Fibroblast of lung (primary cell): ENCODE data around the gene MAPK9. TPM values are rescaled to one million over a fixed set of nuclear protein-coding genes. Genes with fewer than 3 reads are reported as not detected.

Experiments
- DNase-seq, 2 donors: peaks; one replicate each; pipeline versions ENCODE4 v3.0.0 to v3.0.0-alpha.2; 2010; ENCODE audit warnings: low read depth in 2 of 2
- H2AFZ ChIP-seq: 2 replicates; pipeline ENCODE4 v1.5.1; 2012; ENCODE audit warnings: low read length, control low read depth, inconsistent platforms
- H3K27ac ChIP-seq: 2 replicates; pipeline ENCODE4 v1.5.1; 2011; ENCODE audit warnings: low read length, control low read depth; ENCODE audit not compliant: insufficient read depth
- H3K27me3 ChIP-seq: 2 replicates; pipeline ENCODE4 v1.5.1; 2011; ENCODE audit warnings: mild to moderate bottlenecking, low read length; ENCODE audit not compliant: control insufficient read depth, insufficient read depth
- H3K36me3 ChIP-seq: 2 replicates; pipeline ENCODE4 v1.5.1; 2011; ENCODE audit warnings: low read length; ENCODE audit not compliant: control insufficient read depth, insufficient read depth
- H3K4me1 ChIP-seq: 2 replicates; pipeline ENCODE4 v1.5.1; 2011; ENCODE audit warnings: low read length; ENCODE audit not compliant: control insufficient read depth, insufficient read depth; ENCODE audit errors: extremely low read depth
- H3K4me2 ChIP-seq: 2 replicates; pipeline ENCODE4 v1.5.1; 2011; ENCODE audit warnings: low read length, control low read depth; ENCODE audit not compliant: insufficient read depth; ENCODE audit errors: extremely low read depth
- H3K4me3 ChIP-seq, 4 experiments: fragments of 200-600 bp in 1 of 4; sonication (generic) in 1 of 4; replicated peaks in 1 of 4; 2 replicates each; pipeline ENCODE4 v1.5.1; 2011 to 2016; ENCODE audit warnings: low read length in 4 of 4, low read depth in 3 of 4, mild to moderate bottlenecking in 3 of 4, control low read depth in 2 of 4, inconsistent platforms in 1 of 4, mixed read lengths in 1 of 4; ENCODE audit not compliant: insufficient read depth in 1 of 4; ENCODE audit errors: control extremely low read depth in 1 of 4
- H3K79me2 ChIP-seq: 2 replicates; pipeline ENCODE4 v1.5.1; 2012; ENCODE audit warnings: mild to moderate bottlenecking, low read length, inconsistent platforms; ENCODE audit not compliant: control insufficient read depth, insufficient read depth
- H3K9ac ChIP-seq: 2 replicates; pipeline ENCODE4 v1.5.1; 2011; ENCODE audit warnings: mild to moderate bottlenecking, low read length, control low read depth; ENCODE audit not compliant: insufficient read depth
- H3K9me3 ChIP-seq: 2 replicates; pipeline ENCODE4 v1.5.1; 2012; ENCODE audit warnings: low read depth, low read length; ENCODE audit not compliant: control insufficient read depth, insufficient read depth
- H4K20me1 ChIP-seq: 2 replicates; pipeline ENCODE4 v1.5.1; 2011; ENCODE audit warnings: low read length; ENCODE audit not compliant: control insufficient read depth, insufficient read depth; ENCODE audit errors: extremely low read depth
- EZH2 ChIP-seq: IDR thresholded peaks from 2 replicates; pipeline ENCODE4 v1.5.1; 2012; ENCODE audit warnings: low read length, control low read depth, mild to moderate bottlenecking; ENCODE audit errors: missing control alignments
- polyA plus RNA-seq, 2 donors: library from polyadenylated mRNA; depleted of rRNA in 1 of 2; stranded (reverse) in 1 of 2; unstranded in 1 of 2; fragments of >200 nt; gene quantifications; 2 replicates each; pipeline ENCODE4 v1.2.1, GENCODE V29; 2011 to 2012; ENCODE audit warnings: missing spikeins in 1 of 2
- total RNA-seq: library from RNA; depleted of rRNA; stranded (reverse); fragments of >200 nt; gene quantifications from 2 replicates; pipeline ENCODE4 v1.2.1, GENCODE V29; 2014
- TF ChIP-seq, protein P1 (sequence below), 2 donors: IDR thresholded peaks in 1 of 2; conservative IDR thresholded peaks in 1 of 2; 1 replicate in 1 of 2; 2 replicates in 1 of 2; pipeline ENCODE4 v1.5.1; 2011 to 2012; ENCODE audit warnings: low read length in 2 of 2, control low read depth in 1 of 2, inconsistent platforms in 1 of 2, low read depth in 1 of 2, mild to moderate bottlenecking in 1 of 2

The MAPK9 gene
- total and polyA plus RNA-seq, 2 donors (not counting 1 experiment from before 2014, with no cell fraction given), result 27.6 to 36.8 TPM

- H3K4me1 ChIP-seq, result no peaks in the 10 kb centered on the region
- H4K20me1 ChIP-seq, result no peaks in the 10 kb centered on the region
- no peaks in the 10 kb centered on the region for H3K36me3 ChIP-seq
- H3K27ac ChIP-seq, result no peak overlapping the region
- H3K9me3 ChIP-seq, result no peaks in the 10 kb centered on the region
- H3K27me3 ChIP-seq, result no peaks in the 10 kb centered on the region
- DNase-seq, result no peak
- no peak overlapping the region for H2AFZ ChIP-seq
- H3K9ac ChIP-seq, result no peak overlapping the region
- no peaks in the 10 kb centered on the region for H3K79me2 ChIP-seq
- no peak for TF ChIP-seq EZH2
- TF ChIP-seq, protein P1, sequence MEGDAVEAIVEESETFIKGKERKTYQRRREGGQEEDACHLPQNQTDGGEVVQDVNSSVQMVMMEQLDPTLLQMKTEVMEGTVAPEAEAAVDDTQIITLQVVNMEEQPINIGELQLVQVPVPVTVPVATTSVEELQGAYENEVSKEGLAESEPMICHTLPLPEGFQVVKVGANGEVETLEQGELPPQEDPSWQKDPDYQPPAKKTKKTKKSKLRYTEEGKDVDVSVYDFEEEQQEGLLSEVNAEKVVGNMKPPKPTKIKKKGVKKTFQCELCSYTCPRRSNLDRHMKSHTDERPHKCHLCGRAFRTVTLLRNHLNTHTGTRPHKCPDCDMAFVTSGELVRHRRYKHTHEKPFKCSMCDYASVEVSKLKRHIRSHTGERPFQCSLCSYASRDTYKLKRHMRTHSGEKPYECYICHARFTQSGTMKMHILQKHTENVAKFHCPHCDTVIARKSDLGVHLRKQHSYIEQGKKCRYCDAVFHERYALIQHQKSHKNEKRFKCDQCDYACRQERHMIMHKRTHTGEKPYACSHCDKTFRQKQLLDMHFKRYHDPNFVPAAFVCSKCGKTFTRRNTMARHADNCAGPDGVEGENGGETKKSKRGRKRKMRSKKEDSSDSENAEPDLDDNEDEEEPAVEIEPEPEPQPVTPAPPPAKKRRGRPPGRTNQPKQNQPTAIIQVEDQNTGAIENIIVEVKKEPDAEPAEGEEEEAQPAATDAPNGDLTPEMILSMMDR (conservative IDR thresholded peaks at IDR 0.05 in 1 of 2, IDR thresholded peaks at IDR 0.05 in 1 of 2; ENCODE audit: low read depth in 1 of 2, low read length in 2 of 2), result no peak
- no peak overlapping the region for H3K4me3 ChIP-seq
- no peak overlapping the region for H3K4me2 ChIP-seq
These were observed 61.9 kb downstream of the MAPK9 start for GRCh38 chr5:180230017-180230416.

GRCh38 chr5:180222056-180222455 is 69.8 kb downstream of the MAPK9 start:
- Histone ChIP-seq H3K4me2 (no peak overlapping the region), H2AFZ (no peak overlapping the region), H3K27me3 (no peaks in the 10 kb centered on the region), H3K9ac (no peak overlapping the region), H3K4me1 (no peaks in the 10 kb centered on the region), H3K27ac (no peak overlapping the region), H3K9me3 (no peaks in the 10 kb centered on the region), H3K4me3 (no peak overlapping the region), H3K79me2 (no peaks in the 10 kb centered on the region), H3K36me3 (no peaks in the 10 kb centered on the region), H4K20me1 (no peaks in the 10 kb centered on the region)
- DNase-seq, result no peak
- TF ChIP-seq, protein P1 (conservative IDR thresholded peaks at IDR 0.05 in 1 of 2, IDR thresholded peaks at IDR 0.05 in 1 of 2; ENCODE audit: low read depth in 1 of 2, low read length in 2 of 2), result no peak
- no peak for TF ChIP-seq EZH2

GRCh38 chr5:180217797-180218196 is 74.1 kb downstream of the MAPK9 start:
- DNase-seq, result no peak

More at GRCh38 chr5:180217797-180218196, 74.1 kb downstream of the MAPK9 start:
- peaks cover 3% of the 10 kb centered on the region for H3K9me3 ChIP-seq
- H3K79me2 ChIP-seq, result no peaks in the 10 kb centered on the region
- H4K20me1 ChIP-seq, result no peaks in the 10 kb centered on the region
- no peak overlapping the region for H3K4me3 ChIP-seq
- H3K9ac ChIP-seq, result no peak overlapping the region
- no peak for TF ChIP-seq EZH2
- TF ChIP-seq, protein P1 (conservative IDR thresholded peaks at IDR 0.05 in 1 of 2, IDR thresholded peaks at IDR 0.05 in 1 of 2; ENCODE audit: low read depth in 1 of 2, low read length in 2 of 2), result no peak
- no peaks in the 10 kb centered on the region for H3K4me1 ChIP-seq
- H3K36me3 ChIP-seq, result no peaks in the 10 kb centered on the region
- H3K4me2 ChIP-seq, result no peak overlapping the region
- no peak overlapping the region for H3K27ac ChIP-seq
- no peaks in the 10 kb centered on the region for H3K27me3 ChIP-seq
- H2AFZ ChIP-seq, result no peak overlapping the region
